Prostate gland (tissue), 2 donors: ENCODE measurements around the gene PTPRK. TPM values are rescaled to one million over a fixed set of nuclear protein-coding genes. Genes with fewer than 3 reads are reported as not detected.

ENCODE experiments used
- DNase-seq: peaks from one replicate; pipeline ENCODE4 v3.0.0-alpha.2; 2019; ENCODE audit warnings: low spot score
- H3K27ac ChIP-seq, 2 donors: fragments of 200-600 bp; sonication (generic); 2 replicates each; pipeline ENCODE4 v1.5.1; 2017 to 2019
- H3K27me3 ChIP-seq: fragments of 200-600 bp; sonication (generic); replicated peaks from 2 replicates; pipeline ENCODE4 v1.5.1; 2019; ENCODE audit not compliant: insufficient read depth
- H3K36me3 ChIP-seq, 2 donors: fragments of 200-600 bp; sonication (generic); 1 replicate in 1 of 2; 2 replicates in 1 of 2; pipeline versions ENCODE4 v1.5.1 to v1.8.1; 2017 to 2019
- H3K4me1 ChIP-seq: fragments of 200-600 bp; sonication (generic); replicated peaks from 2 replicates; pipeline ENCODE4 v1.5.1; 2019
- H3K4me3 ChIP-seq, 2 donors: fragments of 200-600 bp; sonication (generic); 2 replicates each; pipeline ENCODE4 v1.5.1; 2017 to 2019
- H3K9me3 ChIP-seq: fragments of 200-600 bp; sonication (generic); 2 replicates; pipeline ENCODE4 v1.5.1; 2017
- CTCF ChIP-seq, 4 experiments: fragments of 200-600 bp in 2 of 4; fragments of 450-650 bp in 2 of 4; sonication (generic) in 2 of 4; IDR thresholded peaks; 1 replicate in 3 of 4; 2 replicates in 1 of 4; pipeline ENCODE4 v1.5.1; 2016 to 2019; ENCODE audit warnings: antibody characterized with exemption in 4 of 4, mild to moderate bottlenecking in 2 of 4, moderate library complexity in 2 of 4
- POLR2A ChIP-seq: fragments of 450-650 bp; IDR thresholded peaks from one replicate; pipeline ENCODE4 v1.6.1; 2016; ENCODE audit warnings: antibody characterized with exemption, mild to moderate bottlenecking
- POLR2AphosphoS5 ChIP-seq: sonication (generic); formaldehyde crosslinking; IDR thresholded peaks from one replicate; pipeline ENCODE4 v1.6.1; 2017; ENCODE audit warnings: antibody characterized with exemption
- WGBS: methylation state at CpG from one replicate; pipeline ENCODE4 v1.1.5; 2018; 5-methylcytosine and 5-hydroxymethylcytosine counted together
- intact Hi-C: fragments of 100-400 bp; cut with DNase I; formaldehyde crosslinking; loops from one replicate; pipeline ENCODE4 v1.14.2; 2022
- total RNA-seq, 2 donors: library from RNA; depleted of rRNA; stranded (reverse); fragments of >200 nt; gene quantifications; one replicate each; pipeline ENCODE4 v1.1.0, GENCODE V29; 2016

Gene PTPRK
- total RNA-seq, 2 donors from 2014 or later, result 32.0 to 64.6 TPM

- 91% methylated on average over 2 of the region's 2 CpGs for WGBS
- Histone ChIP-seq H3K9me3 (no peaks in the 10 kb centered on the region), H3K27ac (no peak overlapping the region), H3K4me3 (no peak overlapping the region), H3K4me1 (no peaks in the 10 kb centered on the region), H3K36me3 (no peaks in the 10 kb centered on the region), H3K27me3 (no peaks in the 10 kb centered on the region)
- DNase-seq, result no peak
- TF ChIP-seq POLR2AphosphoS5 (no peak), CTCF (IDR thresholded peaks at IDR 0.05) (no peak), POLR2A (no peak)
- intact Hi-C loops, result no loop called here
These were observed 230.2 kb downstream of the PTPRK start for GRCh38 chr6:128290221-128290620.

GRCh38 chr6:128284128-128284527 is 236.3 kb downstream of the PTPRK start:
- H3K27me3 ChIP-seq, result no peaks in the 10 kb centered on the region
- no peak overlapping the region for H3K4me3 ChIP-seq
- intact Hi-C loops, result no loop called here
- TF ChIP-seq POLR2AphosphoS5 (no peak), POLR2A (no peak), CTCF (IDR thresholded peaks at IDR 0.05) (no peak)
- no peaks in the 10 kb centered on the region for H3K4me1 ChIP-seq
- 44% methylated on average over 1 of the region's 1 CpG for WGBS
- no peaks in the 10 kb centered on the region for H3K9me3 ChIP-seq
- DNase-seq, result no peak
- H3K36me3 ChIP-seq, result no peaks in the 10 kb centered on the region
- H3K27ac ChIP-seq, result no peak overlapping the region

GRCh38 chr6:128282961-128283360 is 237.4 kb downstream of the PTPRK start:
- H3K4me1 ChIP-seq, result no peaks in the 10 kb centered on the region

GRCh38 chr6:128280960-128281359 is 239.4 kb downstream of the PTPRK start:
- no peak overlapping the region for H3K4me3 ChIP-seq
- H3K9me3 ChIP-seq, result no peaks in the 10 kb centered on the region
- intact Hi-C loops, result no loop called here
- no peak for DNase-seq
- TF ChIP-seq CTCF (IDR thresholded peaks at IDR 0.05) (no peak), POLR2A (no peak), POLR2AphosphoS5 (no peak)
- 95% methylated on average over 2 of the region's 2 CpGs for WGBS
- no peak overlapping the region for H3K27ac ChIP-seq
- no peaks in the 10 kb centered on the region for H3K36me3 ChIP-seq
- H3K4me1 ChIP-seq, result no peaks in the 10 kb centered on the region
- no peaks in the 10 kb centered on the region for H3K27me3 ChIP-seq

More at GRCh38 chr6:128282961-128283360, 237.4 kb downstream of the PTPRK start:
- Histone ChIP-seq H3K36me3 (no peaks in the 10 kb centered on the region), H3K27ac (no peak overlapping the region), H3K27me3 (no peaks in the 10 kb centered on the region), H3K9me3 (no peaks in the 10 kb centered on the region), H3K4me3 (no peak overlapping the region)
- 81% methylated on average over 2 of the region's 2 CpGs for WGBS
- no peak for DNase-seq
- intact Hi-C loops, result no loop called here
- TF ChIP-seq POLR2AphosphoS5, result no peak
- TF ChIP-seq POLR2A, result no peak

- WGBS, result 100% methylated on average over 1 of the region's 1 CpG
- TF ChIP-seq POLR2A (no peak), CTCF (IDR thresholded peaks at IDR 0.05) (no peak), POLR2AphosphoS5 (no peak)
- no peaks in the 10 kb centered on the region for H3K27me3 ChIP-seq
- intact Hi-C loops, result no loop called here
- no peaks in the 10 kb centered on the region for H3K4me1 ChIP-seq
- H3K4me3 ChIP-seq, result no peak overlapping the region
- H3K36me3 ChIP-seq, result no peaks in the 10 kb centered on the region
- no peak for DNase-seq
- H3K9me3 ChIP-seq, result no peaks in the 10 kb centered on the region
- no peak overlapping the region for H3K27ac ChIP-seq
These were observed 240.3 kb downstream of the PTPRK start for GRCh38 chr6:128280066-128280465.
